GM19099 (cell line): ENCODE data around the gene LRRC70.

Source experiments
- POLR2A ChIP-seq: IDR thresholded peaks from 3 replicates; pipeline ENCODE4 v1.6.1; 2011; ENCODE audit warnings: low read depth; ENCODE audit not compliant: insufficient read length; ENCODE audit errors: extremely low read depth

LRRC70 gene, protein sequence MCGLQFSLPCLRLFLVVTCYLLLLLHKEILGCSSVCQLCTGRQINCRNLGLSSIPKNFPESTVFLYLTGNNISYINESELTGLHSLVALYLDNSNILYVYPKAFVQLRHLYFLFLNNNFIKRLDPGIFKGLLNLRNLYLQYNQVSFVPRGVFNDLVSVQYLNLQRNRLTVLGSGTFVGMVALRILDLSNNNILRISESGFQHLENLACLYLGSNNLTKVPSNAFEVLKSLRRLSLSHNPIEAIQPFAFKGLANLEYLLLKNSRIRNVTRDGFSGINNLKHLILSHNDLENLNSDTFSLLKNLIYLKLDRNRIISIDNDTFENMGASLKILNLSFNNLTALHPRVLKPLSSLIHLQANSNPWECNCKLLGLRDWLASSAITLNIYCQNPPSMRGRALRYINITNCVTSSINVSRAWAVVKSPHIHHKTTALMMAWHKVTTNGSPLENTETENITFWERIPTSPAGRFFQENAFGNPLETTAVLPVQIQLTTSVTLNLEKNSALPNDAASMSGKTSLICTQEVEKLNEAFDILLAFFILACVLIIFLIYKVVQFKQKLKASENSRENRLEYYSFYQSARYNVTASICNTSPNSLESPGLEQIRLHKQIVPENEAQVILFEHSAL

GRCh38 chr5:62578540-62578939 is at the start of gene LRRC70:
Gene LRRC70 (plus strand): TSS chr5:62578819. CDS start chr5:62579439, 620 bp downstream.
- no peak for TF ChIP-seq POLR2A

DNA sequence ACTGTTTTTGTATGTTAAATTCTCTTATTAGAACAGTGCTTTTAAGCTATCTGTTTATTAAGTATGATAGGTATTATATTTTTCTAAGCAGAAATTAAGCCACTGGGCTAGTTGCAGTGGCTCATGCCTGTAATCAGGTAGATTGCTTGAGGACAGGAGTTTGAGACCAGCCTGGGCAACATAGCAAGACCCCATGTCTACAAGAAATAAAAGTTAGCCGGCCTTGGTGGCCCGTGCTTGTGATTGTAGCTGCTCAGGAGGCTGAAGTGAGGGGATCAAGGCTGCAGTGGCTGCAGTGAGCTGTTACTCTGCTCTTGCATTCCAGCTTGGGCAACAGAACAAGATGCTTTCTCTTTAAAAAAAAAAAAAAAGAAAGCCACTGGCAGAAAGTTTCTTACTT is 45.0 kb upstream of the LRRC70 start:
- TF ChIP-seq POLR2A = no peak

- no peak for TF ChIP-seq POLR2A
Measured at GRCh38 chr5:62534461-62535236, 44.0 kb upstream of the LRRC70 start.

DNA sequence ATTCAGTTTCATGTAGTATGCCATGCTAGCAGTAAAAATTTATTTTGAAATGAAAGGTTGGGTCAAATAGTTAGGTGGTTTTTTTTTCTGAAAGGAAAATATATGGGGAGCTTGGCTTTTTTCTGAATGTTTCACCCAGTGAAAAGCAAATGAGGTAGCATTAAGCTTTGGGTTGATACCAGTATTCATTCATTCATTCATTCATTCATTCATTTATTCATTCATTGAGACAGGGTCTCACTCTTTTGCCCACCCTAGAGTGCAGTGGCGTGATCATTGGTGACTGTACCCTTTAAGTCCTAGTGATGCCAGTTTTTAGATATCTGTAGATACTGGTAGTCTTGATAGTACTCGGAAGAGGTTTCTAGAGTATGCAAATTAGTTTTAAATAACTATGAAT is 42.4 kb upstream of the LRRC70 start:
- no peak for TF ChIP-seq POLR2A

GRCh38 chr5:62536783-62537182 is 41.8 kb upstream of the LRRC70 start:
- no peak for TF ChIP-seq POLR2A

GRCh38 chr5:62538017-62538942 is 40.3 kb upstream of the LRRC70 start:
- TF ChIP-seq POLR2A = no peak

GRCh38 chr5:62542720-62543119 is 35.9 kb upstream of the LRRC70 start:
- no peak for TF ChIP-seq POLR2A

- no peak for TF ChIP-seq POLR2A
Measured at GRCh38 chr5:62547945-62548630, 30.5 kb upstream of the LRRC70 start.

DNA sequence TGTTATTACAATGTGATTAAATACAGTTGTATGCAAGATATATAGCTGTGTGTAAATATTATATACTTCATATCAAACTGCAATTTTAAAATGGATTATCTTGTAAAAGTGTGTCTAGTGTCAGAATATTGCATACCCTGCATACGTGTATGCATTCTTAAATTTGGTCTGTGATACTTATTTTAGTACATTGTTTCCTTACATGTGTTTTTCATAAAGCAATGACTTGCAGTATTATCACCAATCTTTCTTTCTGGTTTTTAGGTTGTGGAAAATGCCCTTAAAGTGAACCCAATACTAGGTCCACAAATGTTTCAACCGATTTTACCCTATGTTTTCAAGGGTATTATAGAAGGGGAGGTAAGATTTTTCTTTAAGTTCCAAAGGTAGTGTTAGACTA is 28.5 kb upstream of the LRRC70 start:
- TF ChIP-seq POLR2A = no peak

DNA sequence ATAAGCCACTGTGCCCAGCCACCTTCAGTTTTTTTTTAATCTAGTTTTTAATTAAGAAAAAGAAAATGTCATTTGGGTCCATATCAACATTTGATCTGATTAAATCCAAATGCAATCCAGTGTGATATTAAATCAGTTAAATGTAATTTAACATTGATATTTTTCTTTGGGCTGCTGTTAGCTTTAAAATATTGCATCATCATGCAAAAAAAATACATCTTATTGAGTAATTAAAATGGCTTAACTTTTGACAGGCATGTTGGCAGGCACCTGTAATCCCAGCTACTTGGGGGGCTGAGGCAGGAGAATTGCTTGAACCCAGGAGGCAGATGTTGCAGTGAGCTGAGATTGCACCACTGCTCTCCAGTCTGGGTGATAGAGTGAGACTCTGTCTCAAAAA is 22.7 kb upstream of the LRRC70 start:
- TF ChIP-seq POLR2A = no peak

DNA sequence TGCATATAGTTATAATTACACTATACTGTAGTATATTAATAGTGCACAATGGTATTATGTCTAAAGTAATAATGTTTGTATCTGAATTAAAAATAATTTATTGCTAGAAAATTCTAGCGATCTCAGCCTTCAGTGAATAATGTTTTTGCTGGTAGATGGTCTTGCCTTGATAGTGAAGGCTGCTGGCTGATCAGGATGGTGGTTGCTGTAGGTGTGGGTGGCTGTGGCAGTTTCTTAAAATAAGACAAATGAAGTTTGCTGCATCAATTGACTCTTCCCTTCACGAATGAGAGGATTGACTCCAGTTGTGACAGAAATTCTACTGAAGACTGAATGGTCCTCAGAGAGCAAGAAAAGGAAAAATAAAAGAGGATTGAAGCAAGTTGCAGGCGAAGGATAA is 19.7 kb upstream of the LRRC70 start:
- no peak for TF ChIP-seq POLR2A

DNA sequence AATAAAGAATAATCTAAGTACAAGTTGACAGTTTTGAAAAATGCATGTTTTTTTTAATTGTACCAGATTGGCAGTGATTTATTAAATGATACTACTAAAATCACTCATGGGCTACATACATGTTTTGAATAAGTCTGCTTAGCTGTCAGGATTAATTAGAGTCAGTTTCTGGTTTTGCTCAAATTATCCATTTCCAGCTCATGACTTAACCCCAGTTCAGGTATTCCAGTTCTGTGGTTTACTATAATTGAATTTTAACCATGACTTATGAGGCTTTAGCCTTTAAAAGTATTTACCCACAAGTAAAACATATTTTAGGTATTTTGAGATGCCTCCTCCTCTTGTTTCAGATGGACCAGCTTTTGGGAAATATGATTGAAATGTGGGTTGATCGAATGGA is 17.8 kb upstream of the LRRC70 start:
- no peak for TF ChIP-seq POLR2A

- no peak for TF ChIP-seq POLR2A
Measured at GRCh38 chr5:62561896-62562295, 16.7 kb upstream of the LRRC70 start.

- TF ChIP-seq POLR2A = no peak
Measured at GRCh38 chr5:62562867-62563266, 15.8 kb upstream of the LRRC70 start.
